Uterus (tissue), 4 donors: ENCODE results near the gene TEX10. TPM values are rescaled to one million over a fixed set of nuclear protein-coding genes. Genes with fewer than 3 reads are reported as not detected.

Source experiments
- DNase-seq, 2 donors: peaks; one replicate each; pipeline ENCODE4 v3.0.0-alpha.2; 2019 to 2020
- H3K27ac ChIP-seq, 2 donors: fragments of 200-600 bp; sonication (generic); 1 replicate in 1 of 2; 2 replicates in 1 of 2; pipeline ENCODE4 v1.5.1; 2016 to 2018
- H3K27me3 ChIP-seq, 2 donors: fragments of 200-600 bp; sonication (generic); one replicate each; pipeline ENCODE4 v1.5.1; 2018 to 2019; ENCODE audit warnings: control low read depth in 1 of 2
- H3K36me3 ChIP-seq, 2 donors: fragments of 200-600 bp; sonication (generic); one replicate each; pipeline ENCODE4 v1.5.1; 2019; ENCODE audit warnings: control low read depth in 1 of 2
- H3K4me1 ChIP-seq, 2 donors: fragments of 200-600 bp; sonication (generic); one replicate each; pipeline ENCODE4 v1.5.1; 2018 to 2019; ENCODE audit warnings: control low read depth in 1 of 2
- H3K4me3 ChIP-seq, 2 donors: fragments of 200-600 bp; sonication (generic); 1 replicate in 1 of 2; 2 replicates in 1 of 2; pipeline ENCODE4 v1.5.1; 2018 to 2019; ENCODE audit warnings: mild to moderate bottlenecking in 1 of 2
- H3K9me3 ChIP-seq, 2 donors: fragments of 200-600 bp; sonication (generic); one replicate each; pipeline ENCODE4 v1.5.1; 2019; ENCODE audit warnings: control low read depth in 1 of 2
- POLR2A ChIP-seq, 2 donors: fragments of 450-650 bp; IDR thresholded peaks; one replicate each; pipeline ENCODE4 v1.6.1; 2016; ENCODE audit warnings: antibody characterized with exemption in 2 of 2, mild to moderate bottlenecking in 1 of 2, moderate library complexity in 1 of 2
- intact Hi-C: fragments of 100-400 bp; cut with DNase I; formaldehyde crosslinking; loops from one replicate; pipeline ENCODE4 v1.15.1; 2023; ENCODE audit warnings: low total_unique reads
- total RNA-seq, 4 donors: library from RNA; depleted of rRNA in 3 of 4; stranded (reverse); fragments of >200 nt in 3 of 4; gene quantifications; one replicate each; pipeline versions ENCODE4 v1.1.0 to v1.2.4, GENCODE V29; 2014 to 2023
- TF ChIP-seq, protein P1 (sequence below), 4 experiments: fragments of 200-600 bp in 2 of 4; fragments of 450-650 bp in 2 of 4; sonication (generic) in 2 of 4; IDR thresholded peaks; one replicate each; pipeline ENCODE4 v1.5.1; 2016 to 2019; ENCODE audit warnings: antibody characterized with exemption in 4 of 4, mild to moderate bottlenecking in 2 of 4, moderate library complexity in 1 of 4
- donor health status: DM: yes; HTN: yes; CAD: no.

Gene TEX10
- total RNA-seq, 4 donors from 2014 or later, result 17.9 to 48.0 (median 21.2) TPM

DNA sequence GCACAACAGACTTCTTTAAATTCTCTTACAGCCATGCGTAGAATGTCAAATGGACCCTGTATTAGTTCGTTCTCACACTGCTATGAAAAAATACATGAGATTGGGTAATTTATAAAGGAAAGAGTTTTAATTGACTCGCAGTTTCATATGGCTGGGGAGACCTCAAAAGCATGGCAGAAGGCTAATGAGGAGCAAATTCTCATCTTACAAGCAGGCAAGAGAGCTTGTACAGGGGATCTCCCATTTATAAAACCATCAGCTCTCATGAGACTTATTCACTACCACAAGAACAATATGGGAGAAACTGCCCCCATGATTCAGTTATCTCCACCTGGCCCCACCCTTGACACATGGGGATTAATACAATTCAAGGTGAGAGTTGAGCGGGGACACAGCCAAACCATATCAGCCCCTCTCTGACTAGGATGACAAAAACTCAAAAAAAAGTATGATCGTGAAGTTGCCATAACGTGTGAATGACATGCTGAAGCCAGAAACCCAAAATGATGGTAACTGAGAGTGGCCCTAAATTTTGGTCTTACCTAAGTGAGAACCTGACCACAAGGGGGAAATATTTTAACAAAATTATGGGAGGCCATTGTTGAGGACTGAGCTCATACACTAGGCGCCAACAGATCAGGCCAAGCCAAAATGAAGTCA lies 17.5 kb upstream of the TEX10 start:
- intact Hi-C loops, result no loop called here
- H3K36me3 ChIP-seq, result no peaks in the 10 kb centered on the region
- DNase-seq, result no peak
- no peak overlapping the region for H3K27ac ChIP-seq
- H3K4me3 ChIP-seq, result no peak overlapping the region
- no peaks in the 10 kb centered on the region for H3K4me1 ChIP-seq
- no peaks in the 10 kb centered on the region for H3K9me3 ChIP-seq
- TF ChIP-seq, protein P1, sequence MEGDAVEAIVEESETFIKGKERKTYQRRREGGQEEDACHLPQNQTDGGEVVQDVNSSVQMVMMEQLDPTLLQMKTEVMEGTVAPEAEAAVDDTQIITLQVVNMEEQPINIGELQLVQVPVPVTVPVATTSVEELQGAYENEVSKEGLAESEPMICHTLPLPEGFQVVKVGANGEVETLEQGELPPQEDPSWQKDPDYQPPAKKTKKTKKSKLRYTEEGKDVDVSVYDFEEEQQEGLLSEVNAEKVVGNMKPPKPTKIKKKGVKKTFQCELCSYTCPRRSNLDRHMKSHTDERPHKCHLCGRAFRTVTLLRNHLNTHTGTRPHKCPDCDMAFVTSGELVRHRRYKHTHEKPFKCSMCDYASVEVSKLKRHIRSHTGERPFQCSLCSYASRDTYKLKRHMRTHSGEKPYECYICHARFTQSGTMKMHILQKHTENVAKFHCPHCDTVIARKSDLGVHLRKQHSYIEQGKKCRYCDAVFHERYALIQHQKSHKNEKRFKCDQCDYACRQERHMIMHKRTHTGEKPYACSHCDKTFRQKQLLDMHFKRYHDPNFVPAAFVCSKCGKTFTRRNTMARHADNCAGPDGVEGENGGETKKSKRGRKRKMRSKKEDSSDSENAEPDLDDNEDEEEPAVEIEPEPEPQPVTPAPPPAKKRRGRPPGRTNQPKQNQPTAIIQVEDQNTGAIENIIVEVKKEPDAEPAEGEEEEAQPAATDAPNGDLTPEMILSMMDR (IDR thresholded peaks at IDR 0.05), result no peak
- no peak for TF ChIP-seq POLR2A (IDR thresholded peaks at IDR 0.05)
- no peaks in the 10 kb centered on the region for H3K27me3 ChIP-seq

DNA sequence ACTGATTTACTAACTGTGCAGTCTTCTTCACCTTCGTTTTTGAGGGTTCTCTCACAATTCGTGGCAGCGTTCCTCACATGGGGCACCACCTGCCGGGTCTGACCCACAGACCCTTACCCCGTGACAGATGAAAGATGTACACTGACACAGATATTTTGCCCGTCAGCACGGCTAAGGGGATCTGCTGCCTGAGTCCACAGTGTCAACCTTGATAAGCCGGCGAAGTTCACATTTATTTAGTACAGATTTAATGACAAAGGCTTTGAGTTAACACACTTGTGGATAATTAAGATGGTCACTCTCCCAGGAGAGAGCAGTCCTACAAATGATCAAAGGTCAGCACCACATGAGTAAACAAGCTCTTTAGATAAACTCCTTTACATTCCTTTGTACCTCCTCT lies 15.9 kb upstream of the TEX10 start:
- Histone ChIP-seq H3K9me3 (no peaks in the 10 kb centered on the region), H3K36me3 (no peaks in the 10 kb centered on the region), H3K27ac (no peak overlapping the region), H3K27me3 (no peaks in the 10 kb centered on the region), H3K4me1 (no peaks in the 10 kb centered on the region), H3K4me3 (no peak overlapping the region)
- TF ChIP-seq, protein P1 (IDR thresholded peaks at IDR 0.05), result no peak
- TF ChIP-seq POLR2A (IDR thresholded peaks at IDR 0.05), result no peak
- DNase-seq, result no peak
- intact Hi-C loops, result no loop called here

DNA sequence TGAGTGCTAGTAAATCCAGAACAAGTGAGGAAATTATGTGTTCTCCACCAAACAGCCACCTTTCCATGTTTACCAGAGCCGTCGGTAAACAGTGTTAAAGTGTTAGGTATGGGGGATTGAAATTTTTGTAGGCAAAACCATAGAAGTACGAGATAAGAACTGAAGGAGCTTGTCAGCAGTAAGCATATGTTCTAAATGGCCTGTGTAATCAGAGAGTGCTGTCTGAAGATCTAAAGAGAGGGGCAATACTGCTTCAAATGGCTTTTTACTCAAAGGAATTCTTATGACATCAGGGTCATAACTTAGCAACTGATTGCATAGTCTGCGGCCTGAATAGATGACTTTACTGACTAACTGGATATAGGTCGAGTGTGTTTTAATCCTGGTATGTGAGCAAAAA lies 13.4 kb upstream of the TEX10 start:
- TF ChIP-seq POLR2A (IDR thresholded peaks at IDR 0.05), result no peak
- TF ChIP-seq, protein P1 (IDR thresholded peaks at IDR 0.05), result no peak
- intact Hi-C loops, result no loop called here
- DNase-seq, result no peak
- Histone ChIP-seq H3K27ac (no peak overlapping the region), H3K36me3 (no peaks in the 10 kb centered on the region), H3K4me1 (no peaks in the 10 kb centered on the region), H3K9me3 (no peaks in the 10 kb centered on the region), H3K27me3 (no peaks in the 10 kb centered on the region), H3K4me3 (no peak overlapping the region)

DNA sequence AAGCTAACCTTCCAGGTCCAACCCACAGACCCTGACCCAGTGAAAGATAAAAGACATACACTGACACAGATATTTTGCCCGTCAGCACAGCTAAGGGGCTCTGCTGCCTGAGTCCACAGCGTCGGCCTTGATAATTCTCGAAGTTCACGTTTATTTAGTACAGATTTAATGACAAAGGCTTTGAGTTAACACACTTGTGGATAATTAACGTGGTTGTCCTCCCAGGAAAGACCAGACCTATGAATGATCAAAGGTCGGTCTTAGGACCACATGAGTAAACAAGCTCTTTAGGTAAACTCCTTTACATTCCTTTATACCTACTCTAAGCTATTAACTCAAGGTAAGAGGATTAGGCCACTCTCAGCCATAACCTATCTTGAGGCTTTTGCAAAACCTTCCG lies 11.3 kb upstream of the TEX10 start:
- Histone ChIP-seq H3K36me3 (no peaks in the 10 kb centered on the region), H3K9me3 (no peaks in the 10 kb centered on the region), H3K27me3 (no peaks in the 10 kb centered on the region), H3K4me3 (no peak overlapping the region), H3K27ac (no peak overlapping the region), H3K4me1 (no peaks in the 10 kb centered on the region)
- DNase-seq, result no peak
- intact Hi-C loops, result no loop called here
- TF ChIP-seq, protein P1 (IDR thresholded peaks at IDR 0.05), result no peak
- TF ChIP-seq POLR2A (IDR thresholded peaks at IDR 0.05), result no peak

DNA sequence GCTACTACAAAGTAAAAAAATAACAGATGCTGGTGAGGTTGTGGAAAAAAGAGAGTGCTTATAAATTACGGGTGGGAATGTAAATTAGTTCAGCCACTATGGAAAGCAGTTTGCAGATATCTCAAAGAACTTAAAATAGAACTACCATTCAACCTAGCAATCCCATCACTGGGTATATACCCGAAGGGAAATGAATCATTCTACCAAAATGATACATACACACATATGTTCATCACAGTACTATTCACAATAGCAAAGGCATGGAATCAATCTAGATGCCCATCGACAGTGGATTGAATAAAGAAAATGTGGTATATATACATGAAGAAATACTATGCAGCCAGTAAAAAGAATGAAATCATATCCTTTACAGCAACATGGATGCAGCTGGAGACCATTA lies 6.3 kb upstream of the TEX10 start:
- TF ChIP-seq POLR2A (IDR thresholded peaks at IDR 0.05), result no peak
- TF ChIP-seq, protein P1 (IDR thresholded peaks at IDR 0.05), result no peak
- Histone ChIP-seq H3K4me1 (no peaks in the 10 kb centered on the region), H3K4me3 (no peak overlapping the region), H3K27me3 (no peaks in the 10 kb centered on the region), H3K36me3 (no peaks in the 10 kb centered on the region), H3K9me3 (no peaks in the 10 kb centered on the region), H3K27ac (no peak overlapping the region)
- DNase-seq, result no peak
- intact Hi-C loops, result loop anchor here (10.0 kb wide), 1 partner anchor 66 kb away; the partner anchor contains the start of gene MSANTD3
